ENCODE data around the gene PPP2R3B.

Gene PPP2R3B

GRCh38 chrX:323721-324628 is 62.7 kb downstream of the PPP2R3B start:
- peaks cover 0 to 3% (median 0%) of the 10 kb centered on the region in 5 experiments for H3K27me3 ChIP-seq (replicated peaks in 2 of 5; ENCODE audit: control insufficient read depth in 4 of 5, insufficient read depth in 5 of 5, low read length in 4 of 5)

GRCh38 chrX:320126-320783 is 66.5 kb downstream of the PPP2R3B start:
- 2% methylated on average over 21 of the region's 24 CpGs for WGBS (ENCODE audit: insufficient coverage)
- Histone ChIP-seq H3K4me3 (ENCODE audit: control insufficient read depth in 1 of 7, extremely low read depth in 1 of 7, insufficient read depth in 4 of 7, low read depth in 2 of 7, low read length in 6 of 7) (peak overlapping the region; percentile 67 to 90 (median 84)), H3K4me1 (ENCODE audit: control extremely low read depth in 1 of 4, control insufficient read depth in 4 of 4, insufficient read depth in 4 of 4, low read length in 3 of 4) (peaks cover 0 to 26% (median 22%) of the 10 kb centered on the region in 4 experiments), H3K27ac (ENCODE audit: insufficient read depth in 1 of 2, low read depth in 1 of 2, low read length in 2 of 2, poor library complexity in 1 of 2, severe bottlenecking in 2 of 2) (peak overlapping the region in 1 of 2 experiments; percentile 86), H3K9me3 (ENCODE audit: control extremely low read depth in 1 of 5, control insufficient read depth in 4 of 5, insufficient read depth in 2 of 5, low read depth in 1 of 5, low read length in 4 of 5) (no peaks in the 10 kb centered on the region), H3K36me3 (ENCODE audit: control insufficient read depth in 4 of 4, insufficient read depth in 4 of 4, low read length in 3 of 4) (peaks cover 0 to 15% (median 11%) of the 10 kb centered on the region in 4 experiments), H3K27me3 (replicated peaks in 2 of 5; ENCODE audit: control insufficient read depth in 4 of 5, insufficient read depth in 5 of 5, low read length in 4 of 5) (peaks cover 0 to 3% (median 0%) of the 10 kb centered on the region in 5 experiments)
- POLR2A ChIA-PET, result no interaction called here
- DNase-seq, result peak in 1 of 3 donors; percentile 35
- CTCF ChIA-PET, result no interaction called here

More at GRCh38 chrX:323721-324628, 62.7 kb downstream of the PPP2R3B start:
- H3K27ac ChIP-seq (ENCODE audit: insufficient read depth in 1 of 2, low read depth in 1 of 2, low read length in 2 of 2, poor library complexity in 1 of 2, severe bottlenecking in 2 of 2), result no peak overlapping the region
- WGBS (ENCODE audit: insufficient coverage), result 55% methylated on average over 30 of the region's 38 CpGs
- no peaks in the 10 kb centered on the region for H3K36me3 ChIP-seq (ENCODE audit: control insufficient read depth in 4 of 4, insufficient read depth in 4 of 4, low read length in 3 of 4)
- peaks cover 0 to 26% (median 18%) of the 10 kb centered on the region in 4 experiments for H3K4me1 ChIP-seq (ENCODE audit: control extremely low read depth in 1 of 4, control insufficient read depth in 4 of 4, insufficient read depth in 4 of 4, low read length in 3 of 4)
- no peaks in the 10 kb centered on the region for H3K9me3 ChIP-seq (ENCODE audit: control extremely low read depth in 1 of 5, control insufficient read depth in 4 of 5, insufficient read depth in 2 of 5, low read depth in 1 of 5, low read length in 4 of 5)
- H3K4me3 ChIP-seq (ENCODE audit: control insufficient read depth in 1 of 7, extremely low read depth in 1 of 7, insufficient read depth in 4 of 7, low read depth in 2 of 7, low read length in 6 of 7), result no peak overlapping the region
- CTCF ChIA-PET, result no interaction called here
- DNase-seq, result peak; percentile 59 to 84 (median 63)
- POLR2A ChIA-PET, result no interaction called here

DNA sequence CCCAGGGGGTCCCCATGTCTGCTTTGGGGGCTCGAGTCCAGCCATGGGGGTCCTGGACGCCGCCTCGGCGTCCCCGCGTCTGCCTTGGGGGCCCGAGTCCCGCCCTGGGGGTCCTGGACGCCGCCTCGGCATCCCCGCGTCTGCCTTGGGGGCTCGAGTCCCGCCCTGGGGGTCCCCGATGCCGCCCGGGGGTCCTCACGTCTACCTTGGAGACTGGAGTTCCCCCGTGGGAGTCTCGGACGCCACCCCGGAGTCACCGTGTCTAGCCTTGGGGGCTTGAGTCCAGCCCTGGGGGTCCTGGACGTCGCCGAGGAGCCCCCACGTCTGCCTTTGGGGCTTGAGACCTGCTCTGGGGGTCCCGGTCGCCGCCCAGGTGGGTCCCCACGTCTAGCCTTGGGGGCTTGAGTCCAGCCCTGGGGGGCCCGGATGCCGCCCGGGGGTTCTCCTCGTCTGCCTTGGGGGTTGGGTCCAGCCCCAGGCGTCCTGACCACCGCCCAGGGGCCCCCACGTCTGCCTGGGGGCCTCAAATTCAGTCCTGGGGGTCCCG is 67.1 kb downstream of the PPP2R3B start:
- Histone ChIP-seq H3K4me3 (ENCODE audit: control insufficient read depth in 1 of 7, extremely low read depth in 1 of 7, insufficient read depth in 4 of 7, low read depth in 2 of 7, low read length in 6 of 7) (peak overlapping the region; percentile 67 to 90 (median 84)), H3K27ac (ENCODE audit: insufficient read depth in 1 of 2, low read depth in 1 of 2, low read length in 2 of 2, poor library complexity in 1 of 2, severe bottlenecking in 2 of 2) (peak overlapping the region; percentile 66 to 86), H3K4me1 (ENCODE audit: control extremely low read depth in 1 of 4, control insufficient read depth in 4 of 4, insufficient read depth in 4 of 4, low read length in 3 of 4) (peaks cover 0 to 25% (median 22%) of the 10 kb centered on the region in 4 experiments), H3K9me3 (ENCODE audit: control extremely low read depth in 1 of 5, control insufficient read depth in 4 of 5, insufficient read depth in 2 of 5, low read depth in 1 of 5, low read length in 4 of 5) (no peaks in the 10 kb centered on the region), H3K27me3 (replicated peaks in 2 of 5; ENCODE audit: control insufficient read depth in 4 of 5, insufficient read depth in 5 of 5, low read length in 4 of 5) (peaks cover 0 to 3% (median 0%) of the 10 kb centered on the region in 5 experiments), H3K36me3 (ENCODE audit: control insufficient read depth in 4 of 4, insufficient read depth in 4 of 4, low read length in 3 of 4) (peaks cover 3 to 21% (median 15%) of the 10 kb centered on the region in 4 experiments)
- POLR2A ChIA-PET, result no interaction called here
- CTCF ChIA-PET, result no interaction called here
- no peak for DNase-seq
- 1% methylated on average over 41 of the region's 41 CpGs for WGBS (ENCODE audit: insufficient coverage)

GRCh38 chrX:318739-319578 is 67.7 kb downstream of the PPP2R3B start, which contains the start of gene GTPBP6:
TSS of gene GTPBP6 (minus strand) at chrX:318796. CDS start at chrX:318787, 9 bp downstream.
- WGBS (ENCODE audit: insufficient coverage), result 0% methylated on average over 92 of the region's 97 CpGs
- CTCF ChIA-PET, result no interaction called here
- Histone ChIP-seq H3K36me3 (ENCODE audit: control insufficient read depth in 4 of 4, insufficient read depth in 4 of 4, low read length in 3 of 4) (peaks cover 3 to 25% (median 18%) of the 10 kb centered on the region in 4 experiments), H3K27me3 (replicated peaks in 2 of 5; ENCODE audit: control insufficient read depth in 4 of 5, insufficient read depth in 5 of 5, low read length in 4 of 5) (peaks cover 0 to 3% (median 0%) of the 10 kb centered on the region in 5 experiments), H3K4me3 (ENCODE audit: control insufficient read depth in 1 of 7, extremely low read depth in 1 of 7, insufficient read depth in 4 of 7, low read depth in 2 of 7, low read length in 6 of 7) (peak within 1 kb of the TSS; percentile 67 to 90 (median 84)), H3K27ac (ENCODE audit: insufficient read depth in 1 of 2, low read depth in 1 of 2, low read length in 2 of 2, poor library complexity in 1 of 2, severe bottlenecking in 2 of 2) (peak within 1 kb of the TSS; percentile 84 to 91), H3K9me3 (ENCODE audit: control extremely low read depth in 1 of 5, control insufficient read depth in 4 of 5, insufficient read depth in 2 of 5, low read depth in 1 of 5, low read length in 4 of 5) (no peaks in the 10 kb centered on the region), H3K4me1 (ENCODE audit: control extremely low read depth in 1 of 4, control insufficient read depth in 4 of 4, insufficient read depth in 4 of 4, low read length in 3 of 4) (peaks cover 0 to 24% (median 20%) of the 10 kb centered on the region in 4 experiments)
- DNase-seq, result peak; percentile 100
- POLR2A ChIA-PET, result no interaction called here

DNA sequence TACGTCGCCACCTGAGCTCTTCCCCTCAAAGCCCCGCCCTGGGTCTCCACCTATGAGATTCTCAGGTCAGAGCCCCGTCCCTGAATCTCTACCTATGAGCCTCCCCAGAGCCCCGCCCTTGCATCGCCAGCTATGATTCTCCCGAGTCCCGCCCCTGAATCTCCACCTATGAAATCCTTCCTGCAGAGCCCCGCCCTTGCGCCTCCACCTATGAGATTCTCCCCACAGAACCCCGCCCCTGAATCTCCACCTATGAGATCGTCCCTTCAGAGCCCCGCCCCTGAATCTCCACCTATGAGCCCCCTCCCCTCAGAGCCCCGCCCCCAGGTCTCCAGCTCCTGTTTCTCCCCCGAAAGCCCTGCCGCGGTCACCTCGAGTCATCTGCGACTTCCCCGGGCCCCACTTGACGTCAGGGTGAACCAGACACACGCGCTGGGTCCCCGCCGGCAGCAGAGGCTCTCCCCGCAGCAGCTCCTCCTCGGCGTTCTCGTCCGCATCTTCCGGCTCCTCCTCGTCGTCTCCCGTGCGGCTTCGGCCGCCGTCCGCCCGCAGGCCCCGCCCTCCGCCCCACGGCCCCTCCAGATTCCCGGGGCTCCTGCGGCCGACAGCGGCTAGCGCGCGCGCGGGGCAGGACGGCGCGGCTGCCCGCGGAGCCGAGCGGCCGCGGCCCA is 68.5 kb downstream of the PPP2R3B start:
- CTCF ChIA-PET, result no interaction called here
- peaks cover 5 to 32% (median 23%) of the 10 kb centered on the region in 4 experiments for H3K36me3 ChIP-seq (ENCODE audit: control insufficient read depth in 4 of 4, insufficient read depth in 4 of 4, low read length in 3 of 4)
- peak overlapping the region; percentile 84 to 91 for H3K27ac ChIP-seq (ENCODE audit: insufficient read depth in 1 of 2, low read depth in 1 of 2, low read length in 2 of 2, poor library complexity in 1 of 2, severe bottlenecking in 2 of 2)
- no peaks in the 10 kb centered on the region for H3K9me3 ChIP-seq (ENCODE audit: control extremely low read depth in 1 of 5, control insufficient read depth in 4 of 5, insufficient read depth in 2 of 5, low read depth in 1 of 5, low read length in 4 of 5)
- POLR2A ChIA-PET, result no interaction called here
- H3K27me3 ChIP-seq (replicated peaks in 2 of 5; ENCODE audit: control insufficient read depth in 4 of 5, insufficient read depth in 5 of 5, low read length in 4 of 5), result peaks cover 0 to 3% (median 0%) of the 10 kb centered on the region in 5 experiments
- 1% methylated on average over 59 of the region's 61 CpGs for WGBS (ENCODE audit: insufficient coverage)
- peak overlapping the region; percentile 51 to 90 (median 84) for H3K4me3 ChIP-seq (ENCODE audit: control insufficient read depth in 1 of 7, extremely low read depth in 1 of 7, insufficient read depth in 4 of 7, low read depth in 2 of 7, low read length in 6 of 7)
- peaks cover 0 to 20% (median 17%) of the 10 kb centered on the region in 4 experiments for H3K4me1 ChIP-seq (ENCODE audit: control extremely low read depth in 1 of 4, control insufficient read depth in 4 of 4, insufficient read depth in 4 of 4, low read length in 3 of 4)
- peak; percentile 100 for DNase-seq

- Histone ChIP-seq H3K4me1 (ENCODE audit: control extremely low read depth in 1 of 4, control insufficient read depth in 4 of 4, insufficient read depth in 4 of 4, low read length in 3 of 4) (peaks cover 0 to 19% (median 16%) of the 10 kb centered on the region in 4 experiments), H3K27me3 (replicated peaks in 2 of 5; ENCODE audit: control insufficient read depth in 4 of 5, insufficient read depth in 5 of 5, low read length in 4 of 5) (peaks cover 0 to 3% (median 0%) of the 10 kb centered on the region in 5 experiments), H3K36me3 (ENCODE audit: control insufficient read depth in 4 of 4, insufficient read depth in 4 of 4, low read length in 3 of 4) (peaks cover 5 to 39% (median 27%) of the 10 kb centered on the region in 4 experiments), H3K4me3 (ENCODE audit: control insufficient read depth in 1 of 7, extremely low read depth in 1 of 7, insufficient read depth in 4 of 7, low read depth in 2 of 7, low read length in 6 of 7) (peak overlapping the region in 6 of 7 experiments; percentile 23 to 90 (median 84)), H3K27ac (ENCODE audit: insufficient read depth in 1 of 2, low read depth in 1 of 2, low read length in 2 of 2, poor library complexity in 1 of 2, severe bottlenecking in 2 of 2) (no peak overlapping the region), H3K9me3 (ENCODE audit: control extremely low read depth in 1 of 5, control insufficient read depth in 4 of 5, insufficient read depth in 2 of 5, low read depth in 1 of 5, low read length in 4 of 5) (no peaks in the 10 kb centered on the region)
- ChIA-PET CTCF (no interaction called here), POLR2A (no interaction called here)
- WGBS (ENCODE audit: insufficient coverage), result 39% methylated on average over 13 of the region's 28 CpGs
- DNase-seq, result no peak
Measured at GRCh38 chrX:317424-318067, 69.2 kb downstream of the PPP2R3B start.

All from common myeloid progenitor, CD34-positive (primary cell).